Right lobe of liver (tissue), 4 donors: ENCODE results near the gene CA7.

Experiments used
- CTCF ChIP-seq, 4 donors: fragments of 200-600 bp in 3 of 4; fragments of 450-650 bp in 1 of 4; IDR thresholded peaks; one replicate each; pipeline versions ENCODE4 v1.5.1 to v1.8.0; 2016 to 2022; ENCODE audit warnings: antibody characterized with exemption in 4 of 4, mild to moderate bottlenecking in 2 of 4
- POLR2A ChIP-seq: fragments of 450-650 bp; IDR thresholded peaks from one replicate; pipeline ENCODE4 v1.6.1; 2017; ENCODE audit warnings: antibody characterized with exemption, mild to moderate bottlenecking
- donor health status: DM: no; HTN: no; CAD: no.
- donor health status: DM: no; HTN: no; CAD: no.
- donor health status: DM: no; HTN: yes; CAD: no.

GRCh38 chr16:66801320-66802105 lies 42.7 kb upstream of the CA7 start, which contains the start of gene TERB1:
- TF ChIP-seq POLR2A = no peak
- TF ChIP-seq CTCF (IDR thresholded peaks at IDR 0.05) = no peak
